SK-N-SH (cell line): Measurements from ENCODE around the gene DEFB127. TPM values are rescaled to one million over a fixed set of nuclear protein-coding genes. Genes with fewer than 3 reads are reported as not detected.

Experiments used
- CTCF ChIA-PET: fragments of 300-600, 350-600 bp; formaldehyde crosslinking; extraction: SDS; loops from one replicate; lab custom pipeline; 2021; lab: Yijun Ruan, JAX
- POLR2A ChIA-PET: fragments of 350-600 bp; sonication (Branson Sonifier 250); formaldehyde crosslinking; extraction: SDS; loops from one replicate; lab custom pipeline; 2020; ENCODE audit warnings: antibody characterized with exemption, inconsistent platforms; lab: Yijun Ruan, JAX
- DNase-seq: peaks from one replicate; pipeline ENCODE4 v3.0.0; 2012
- H2AFZ ChIP-seq: fragments of 200-600 bp; sonication (generic); 2 replicates; pipeline ENCODE4 v1.8.1; 2016; ENCODE audit warnings: antibody characterized with exemption, mild to moderate bottlenecking, low read depth
- H3F3A ChIP-seq: fragments of 200-600 bp; sonication (generic); replicated peaks from 2 replicates; pipeline ENCODE3; 2016; ENCODE audit warnings: antibody characterized with exemption, mild to moderate bottlenecking; ENCODE audit not compliant: insufficient read depth
- H3K27ac ChIP-seq, 2 experiments: fragments of 200-500 bp in 1 of 2; fragments of 200-600 bp in 1 of 2; sonication (Bioruptor generic) in 1 of 2; sonication (generic), shearing (Covaris generic) in 1 of 2; 2 replicates each; pipeline versions ENCODE4 v1.5.1 to v1.6.1; 2014 to 2016; ENCODE audit warnings: low read depth in 2 of 2, inconsistent platforms in 1 of 2, low read length in 1 of 2, mild to moderate bottlenecking in 1 of 2, mixed read lengths in 1 of 2
- H3K27me3 ChIP-seq: fragments of 200-600 bp; sonication (generic), shearing (Covaris generic); 2 replicates; pipeline ENCODE4 v1.6.1; 2016; ENCODE audit warnings: mixed run types; ENCODE audit not compliant: insufficient read depth
- H3K36me3 ChIP-seq, 2 experiments: fragments of 200-500 bp in 1 of 2; fragments of 200-600 bp in 1 of 2; sonication (Bioruptor generic) in 1 of 2; sonication (generic) in 1 of 2; replicated peaks in 1 of 2; 2 replicates each; pipeline versions ENCODE3 to v1.5.1; 2014 to 2016; ENCODE audit warnings: low read length in 1 of 2, mild to moderate bottlenecking in 1 of 2; ENCODE audit not compliant: insufficient read depth in 2 of 2, control insufficient read depth in 1 of 2
- H3K4me1 ChIP-seq, 2 experiments: fragments of 200-500 bp in 1 of 2; fragments of 200-600 bp in 1 of 2; sonication (Bioruptor generic) in 1 of 2; sonication (generic), shearing (Covaris generic) in 1 of 2; 2 replicates each; pipeline versions ENCODE4 v1.5.1 to v1.6.1; 2014 to 2016; ENCODE audit warnings: low read depth in 1 of 2, low read length in 1 of 2, mixed run types in 1 of 2; ENCODE audit not compliant: insufficient read depth in 2 of 2, control insufficient read depth in 1 of 2
- H3K4me2 ChIP-seq: fragments of 200-600 bp; sonication (generic), shearing (Covaris generic); 2 replicates; pipeline ENCODE4 v1.6.1; 2017; ENCODE audit warnings: mixed run types
- H3K4me3 ChIP-seq, 2 experiments: fragments of 200-500 bp in 1 of 2; fragments of 200-600 bp in 1 of 2; sonication (Bioruptor generic) in 1 of 2; sonication (generic), shearing (Covaris generic) in 1 of 2; 2 replicates each; pipeline versions ENCODE4 v1.5.1 to v1.8.1; 2014 to 2016; ENCODE audit warnings: low read depth in 2 of 2, inconsistent platforms in 1 of 2, low read length in 1 of 2, mild to moderate bottlenecking in 1 of 2, mixed read lengths in 1 of 2, moderate library complexity in 1 of 2
- H3K79me2 ChIP-seq: fragments of 200-600 bp; sonication (generic); 2 replicates; pipeline ENCODE4 v1.8.1; 2017; ENCODE audit warnings: mild to moderate bottlenecking; ENCODE audit not compliant: insufficient read depth
- H3K9ac ChIP-seq: fragments of 200-600 bp; sonication (generic); 2 replicates; pipeline ENCODE4 v1.6.1; 2017; ENCODE audit warnings: mixed run types
- H3K9me2 ChIP-seq: fragments of 200-600 bp; sonication (generic); 2 replicates; pipeline ENCODE4 v1.6.1; 2017; ENCODE audit warnings: mixed run types
- H3K9me3 ChIP-seq: fragments of 200-600 bp; sonication (generic); 2 replicates; pipeline ENCODE4 v1.6.1; 2017; ENCODE audit warnings: mixed run types, mild to moderate bottlenecking, moderate library complexity
- H4K20me1 ChIP-seq: fragments of 200-600 bp; sonication (generic); 2 replicates; pipeline ENCODE4 v1.6.1; 2017; ENCODE audit warnings: mild to moderate bottlenecking, mixed run types; ENCODE audit not compliant: insufficient read depth
- CHD2 ChIP-seq: fragments of 150-350 bp; IDR thresholded peaks from 2 replicates; pipeline ENCODE4 v1.6.1; 2018; ENCODE audit warnings: low read length; ENCODE audit not compliant: partially characterized antibody
- CTCF ChIP-seq: fragments of 200-600 bp; sonication (generic); IDR thresholded peaks from 2 replicates; pipeline ENCODE4 v1.6.1; 2017; ENCODE audit warnings: antibody characterized with exemption, mild to moderate bottlenecking, moderate library complexity
- FOXM1 ChIP-seq: IDR thresholded peaks from 2 replicates; pipeline ENCODE4 v1.4.0; 2012; ENCODE audit warnings: low read depth, mild to moderate bottlenecking
- IRF3 ChIP-seq: fragments of 150-350 bp; IDR thresholded peaks from 2 replicates; pipeline ENCODE4 v1.6.1; 2016; ENCODE audit warnings: mild to moderate bottlenecking, low read depth, low read length
- JUND ChIP-seq: IDR thresholded peaks from 2 replicates; pipeline ENCODE4 v1.4.0; 2012
- MAX ChIP-seq: IDR thresholded peaks from 2 replicates; pipeline ENCODE4 v1.4.0; 2012; ENCODE audit warnings: low read depth
- NFIC ChIP-seq: IDR thresholded peaks from 2 replicates; pipeline ENCODE4 v1.4.0; 2012; ENCODE audit warnings: borderline replicate concordance
- NRF1 ChIP-seq: IDR thresholded peaks from 2 replicates; pipeline ENCODE4 v1.6.1; 2012; ENCODE audit warnings: low read depth, mild to moderate bottlenecking, low read length
- RAD21 ChIP-seq: IDR thresholded peaks from 2 replicates; pipeline ENCODE4 v1.6.1; 2012; ENCODE audit warnings: mild to moderate bottlenecking, low read length
- REST ChIP-seq: IDR thresholded peaks from 2 replicates; pipeline ENCODE4 v1.6.1; 2012; ENCODE audit warnings: mild to moderate bottlenecking, low read depth, low read length, moderate library complexity
- RFX5 ChIP-seq: IDR thresholded peaks from 2 replicates; pipeline ENCODE4 v1.6.1; 2012; ENCODE audit warnings: mild to moderate bottlenecking, improper control_type of control experiment, low read length
- RXRA ChIP-seq: IDR thresholded peaks from 2 replicates; pipeline ENCODE4 v1.4.0; 2012; ENCODE audit warnings: low read depth, mild to moderate bottlenecking, borderline replicate concordance
- USF1 ChIP-seq: IDR thresholded peaks from 2 replicates; pipeline ENCODE4 v1.4.0; 2012; ENCODE audit warnings: low read depth, borderline replicate concordance
- YY1 ChIP-seq: IDR thresholded peaks from 2 replicates; pipeline ENCODE4 v1.4.0; 2012; ENCODE audit warnings: low read depth, mild to moderate bottlenecking
- ZBTB33 ChIP-seq: IDR thresholded peaks from 2 replicates; pipeline ENCODE4 v1.4.0; 2012; ENCODE audit warnings: low read depth, borderline replicate concordance
- WGBS: methylation state at CpG from one replicate; pipeline ENCODE4 v1.1.6; 2017; ENCODE audit warnings: low lambda C conversion rate; 5-methylcytosine and 5-hydroxymethylcytosine counted together
- polyA plus RNA-seq, 3 experiments: library from polyadenylated mRNA; depleted of rRNA; stranded (reverse); fragments of >200 nt; gene quantifications; 2 replicates each; pipeline ENCODE4 v1.2.3, GENCODE V29; 2012

DEFB127 gene
- polyA plus RNA-seq, 1 of the 3 experiments (the other 2 are of a cell fraction): not detected

GRCh38 chr20:137668-138490 is 19.4 kb upstream of the DEFB127 start:
- ChIA-PET POLR2A (no interaction called here), CTCF (interaction anchor here (0.5 to 1.6 kb wide), 15 partner anchors 11 to 312 kb away, joined by 3 to 7 read pairs (median 3); no protein-coding TSS in a partner anchor)
- peak; percentile 36 for DNase-seq
- H3K27me3 ChIP-seq: no peaks in the 10 kb centered on the region; the same call in 1 of the 2 replicates
- peak overlapping the region; percentile 4 to 22; a peak in 2 of 4 replicates for H3K4me3 ChIP-seq
- no peak overlapping the region for H3K9ac ChIP-seq
- WGBS: 11% methylated on average over 11 of the region's 11 CpGs
- H3K4me2 ChIP-seq: peak overlapping the region; percentile 40; the same call in 1 of the 2 replicates
- no peaks in the 10 kb centered on the region for H3K9me2 ChIP-seq
- H3K27ac ChIP-seq: no peak overlapping the region
- H3K9me3 ChIP-seq: no peaks in the 10 kb centered on the region
- no peaks in the 10 kb centered on the region for H4K20me1 ChIP-seq
- no peak for TF ChIP-seq NRF1
- TF ChIP-seq CHD2: no peak
- no peak for TF ChIP-seq JUND
- TF ChIP-seq REST: no peak
- peak; percentile 66 for TF ChIP-seq CTCF
- no peak for TF ChIP-seq RFX5
- TF ChIP-seq RAD21: peak; percentile 20
- H3K79me2 ChIP-seq: no peaks in the 10 kb centered on the region
- H2AFZ ChIP-seq: peak overlapping the region; percentile 59; the same call in 1 of the 2 replicates
- H3K36me3 ChIP-seq: no peaks in the 10 kb centered on the region
- H3F3A ChIP-seq: no peaks in the 10 kb centered on the region
- no peaks in the 10 kb centered on the region; a peak in 1 of 4 replicates for H3K4me1 ChIP-seq

- POLR2A ChIA-PET: no interaction called here
- no peak for DNase-seq
- 0% methylated on average over 1 of the region's 1 CpG for WGBS
- no peak within 1 kb of the TSS for H3K4me3 ChIP-seq
- no peak within 1 kb of the TSS for H3K4me2 ChIP-seq
- H3K27ac ChIP-seq: no peak within 1 kb of the TSS
- no peak within 1 kb of the TSS for H2AFZ ChIP-seq
- no peak within 1 kb of the TSS for H3K9ac ChIP-seq
- no peaks in the 10 kb centered on the region for H3K9me2 ChIP-seq
- no peaks in the 10 kb centered on the region; a peak in 1 of 4 replicates for H3K4me1 ChIP-seq
- CTCF ChIA-PET: no interaction called here
- no peaks in the 10 kb centered on the region for H3K9me3 ChIP-seq
- no peaks in the 10 kb centered on the region for H4K20me1 ChIP-seq
- H3F3A ChIP-seq: no peaks in the 10 kb centered on the region
- H3K27me3 ChIP-seq: peaks cover 15% of the 10 kb centered on the region; the same call in 1 of the 2 replicates
- no peaks in the 10 kb centered on the region for H3K79me2 ChIP-seq
- H3K36me3 ChIP-seq: no peaks in the 10 kb centered on the region
- no peak for TF ChIP-seq CHD2
- TF ChIP-seq FOXM1: no peak
- TF ChIP-seq YY1: no peak
- no peak for TF ChIP-seq ZBTB33
- TF ChIP-seq USF1: no peak
- no peak for TF ChIP-seq IRF3
- no peak for TF ChIP-seq RXRA
- TF ChIP-seq MAX: no peak
- TF ChIP-seq NFIC: no peak
- TF ChIP-seq RFX5: no peak
Measured at GRCh38 chr20:142290-142689, 15.0 kb upstream of the DEFB127 start, which contains the start of gene DEFB126. DEFB126 (plus strand) TSS chr20:142590; CDS start chr20:142629, 39 bp downstream.
